Measurements from ENCODE around the gene ELOVL2. TPM values are rescaled to one million over a fixed set of nuclear protein-coding genes. Genes with fewer than 3 reads are reported as not detected.

The ELOVL2 gene
- total RNA-seq, 1 experiment from 2014 or later: 0.41 TPM

- Histone ChIP-seq H3K4me2 (no peak overlapping the region), H2AFZ (no peak overlapping the region), H3K27me3 (ENCODE audit: insufficient read depth, low read depth) (no peaks in the 10 kb centered on the region), H3K36me3 (ENCODE audit: low read depth) (no peaks in the 10 kb centered on the region), H3K9me2 (ENCODE audit: insufficient read depth) (no peaks in the 10 kb centered on the region), H3K9me3 (ENCODE audit: insufficient read depth, low read depth) (no peaks in the 10 kb centered on the region), H3K4me1 (replicated peaks; ENCODE audit: insufficient read depth) (peaks cover 3% of the 10 kb centered on the region), H3K4me3 (no peak overlapping the region), H3K79me2 (ENCODE audit: low read depth) (no peaks in the 10 kb centered on the region), H4K20me1 (ENCODE audit: insufficient read depth) (no peaks in the 10 kb centered on the region), H3K27ac (no peak overlapping the region), H3F3A (ENCODE audit: insufficient read depth, low read depth) (no peaks in the 10 kb centered on the region)
- no peak for TF ChIP-seq EZH2 (IDR thresholded peaks at IDR 0.05; ENCODE audit: low read depth)
- no peak for TF ChIP-seq CTCF (conservative IDR thresholded peaks at IDR 0.05)
- no TSS peak for BruUV-seq (replicated peaks)
- ChIA-PET POLR2A (ENCODE audit: unreplicated experiment) (interaction anchor here (0.6 kb wide), 1 partner anchor 68 kb away, joined by 6 read pairs; no protein-coding TSS in a partner anchor), CTCF (no interaction called here)
- intact Hi-C loops (cut with micrococcal nuclease; ENCODE audit: unreplicated experiment): no loop called here
- DNase-seq: no peak
Measured at GRCh38 chr6:11002176-11002575, 41.9 kb downstream of the ELOVL2 start.

GRCh38 chr6:10999994-11000393, 44.1 kb downstream of the ELOVL2 start:
- no peaks in the 10 kb centered on the region for H3K4me1 ChIP-seq (replicated peaks; ENCODE audit: insufficient read depth)
- TF ChIP-seq EZH2 (IDR thresholded peaks at IDR 0.05; ENCODE audit: low read depth): no peak
- no peak for TF ChIP-seq CTCF (conservative IDR thresholded peaks at IDR 0.05)
- intact Hi-C loops (cut with micrococcal nuclease; ENCODE audit: unreplicated experiment): no loop called here
- no peaks in the 10 kb centered on the region for H3K27me3 ChIP-seq (ENCODE audit: insufficient read depth, low read depth)
- H2AFZ ChIP-seq: no peak overlapping the region
- no peaks in the 10 kb centered on the region for H3K36me3 ChIP-seq (ENCODE audit: low read depth)
- no peaks in the 10 kb centered on the region for H3K9me3 ChIP-seq (ENCODE audit: insufficient read depth, low read depth)
- BruUV-seq (replicated peaks): no TSS peak
- H4K20me1 ChIP-seq (ENCODE audit: insufficient read depth): no peaks in the 10 kb centered on the region
- ChIA-PET CTCF (no interaction called here), POLR2A (ENCODE audit: unreplicated experiment) (no interaction called here)
- H3F3A ChIP-seq (ENCODE audit: insufficient read depth, low read depth): no peaks in the 10 kb centered on the region
- no peaks in the 10 kb centered on the region for H3K79me2 ChIP-seq (ENCODE audit: low read depth)
- H3K27ac ChIP-seq: no peak overlapping the region
- no peaks in the 10 kb centered on the region for H3K9me2 ChIP-seq (ENCODE audit: insufficient read depth)
- DNase-seq: no peak
- H3K4me2 ChIP-seq: no peak overlapping the region
- H3K4me3 ChIP-seq: no peak overlapping the region

- Histone ChIP-seq H4K20me1 (ENCODE audit: insufficient read depth) (no peaks in the 10 kb centered on the region), H3K4me2 (no peak overlapping the region), H3K27me3 (ENCODE audit: insufficient read depth, low read depth) (no peaks in the 10 kb centered on the region), H3K9me2 (ENCODE audit: insufficient read depth) (no peaks in the 10 kb centered on the region), H3K9me3 (ENCODE audit: insufficient read depth, low read depth) (no peaks in the 10 kb centered on the region), H3K4me3 (no peak overlapping the region), H2AFZ (no peak overlapping the region), H3K79me2 (ENCODE audit: low read depth) (no peaks in the 10 kb centered on the region), H3K27ac (no peak overlapping the region), H3K4me1 (replicated peaks; ENCODE audit: insufficient read depth) (no peaks in the 10 kb centered on the region), H3F3A (ENCODE audit: insufficient read depth, low read depth) (no peaks in the 10 kb centered on the region), H3K36me3 (ENCODE audit: low read depth) (no peaks in the 10 kb centered on the region)
- BruUV-seq (replicated peaks): no TSS peak
- CTCF ChIA-PET: no interaction called here
- TF ChIP-seq EZH2 (IDR thresholded peaks at IDR 0.05; ENCODE audit: low read depth): no peak
- TF ChIP-seq CTCF (conservative IDR thresholded peaks at IDR 0.05): no peak
- DNase-seq: no peak
- POLR2A ChIA-PET (ENCODE audit: unreplicated experiment): no interaction called here
- intact Hi-C loops (cut with micrococcal nuclease; ENCODE audit: unreplicated experiment): no loop called here
Measured at GRCh38 chr6:10995114-10995707, 48.9 kb downstream of the ELOVL2 start.
